Mucosa of descending colon (tissue), 3 donors: ENCODE data around the gene CAMK2D. TPM values are rescaled to one million over a fixed set of nuclear protein-coding genes. Genes with fewer than 3 reads are reported as not detected.

Experiments
- ATAC-seq: fragments of 200-7000 bp; cut with Tn5 transposase; one replicate; pipeline ENCODE4 v1.9.1; 2020; ENCODE audit warnings: mild to moderate bottlenecking, moderate library complexity
- DNase-seq, 3 donors: peaks; one replicate each; pipeline ENCODE4 v3.0.0-alpha.2; 2020
- H3K36me3 ChIP-seq: fragments of 200-600 bp; one replicate; pipeline ENCODE4 v1.8.0; 2021; ENCODE audit warnings: low read depth, mild to moderate bottlenecking
- H3K4me1 ChIP-seq: fragments of 200-600 bp; one replicate; pipeline ENCODE4 v1.8.0; 2021; ENCODE audit warnings: low read depth, mild to moderate bottlenecking
- H3K4me3 ChIP-seq: fragments of 200-600 bp; one replicate; pipeline ENCODE4 v1.8.0; 2021; ENCODE audit warnings: mild to moderate bottlenecking
- H3K9me3 ChIP-seq: fragments of 200-600 bp; one replicate; pipeline ENCODE4 v1.8.0; 2021; ENCODE audit warnings: mild to moderate bottlenecking
- intact Hi-C, 2 donors: fragments of 100-400 bp; cut with DNase I in 1 of 2; cut with micrococcal nuclease in 1 of 2; formaldehyde crosslinking; loops; one replicate each; pipeline versions ENCODE4 v1.11.0 to v1.11.1; 2022; cut with DNase I, micrococcal nuclease
- total RNA-seq, 3 donors: library from RNA; stranded (reverse); fragmentation: NEBNext Ultra II Directional in 2 of 3; extraction: Animal tissue kit (Norgen Biotek cat#: 25700) in 2 of 3; gene quantifications; one replicate each; pipeline versions ENCODE4 v1.2.1 to v1.2.4, GENCODE V29; 2021 to 2023
- TF ChIP-seq, protein P1 (sequence below): fragments of 200-600 bp; IDR thresholded peaks from one replicate; pipeline ENCODE4 v1.8.0; 2022; ENCODE audit warnings: antibody characterized with exemption, mild to moderate bottlenecking
- donor health status: DM: no; HTN: no; CAD: no; lungs with moderate emphysema.
- donor health status: DM: no; HTN: no; CAD: no.
- donor health status: DM: no; HTN: yes; CAD: no.

CAMK2D gene
- total RNA-seq, 3 donors from 2014 or later: 59.8 to 83.0 (median 77.3) TPM

DNA sequence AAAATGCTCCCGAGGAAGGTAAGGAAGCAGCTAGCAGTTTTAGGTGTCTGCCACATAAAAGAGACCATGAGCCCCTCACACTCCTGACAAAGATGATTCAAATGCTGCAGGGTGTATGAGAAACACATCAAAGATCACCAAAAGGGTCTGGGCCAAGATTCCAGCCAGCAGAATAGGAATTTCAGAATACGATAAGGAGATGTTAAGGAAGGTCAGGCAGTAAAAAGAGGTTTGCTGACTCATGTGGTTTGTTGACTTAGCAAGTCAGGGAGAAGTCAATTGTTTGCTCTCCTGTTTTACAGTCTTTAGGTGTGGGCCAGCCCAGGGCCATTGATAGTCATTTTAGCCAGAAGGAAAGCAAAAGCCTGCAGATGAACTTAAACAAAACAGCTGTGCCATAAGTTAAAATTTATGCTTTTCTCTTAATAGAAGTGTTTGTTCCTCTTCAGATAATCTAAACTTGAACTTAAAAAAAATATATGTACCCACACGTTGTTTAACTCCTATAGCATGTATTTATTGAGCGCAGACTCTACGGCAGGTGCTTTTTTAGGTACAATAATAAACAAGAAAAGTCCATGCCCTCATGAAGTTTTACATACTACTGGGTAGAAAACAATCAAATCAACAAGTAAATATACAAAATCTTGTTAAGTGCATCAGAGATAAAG, 115.6 kb downstream of the CAMK2D start:
- Histone ChIP-seq H3K9me3 (no peaks in the 10 kb centered on the region), H3K4me1 (peaks cover 35% of the 10 kb centered on the region), H3K36me3 (no peaks in the 10 kb centered on the region), H3K4me3 (no peak overlapping the region)
- ATAC-seq (peak; percentile 91), DNase-seq (peak in 1 of 3 donors; percentile 72)
- TF ChIP-seq, protein P1, sequence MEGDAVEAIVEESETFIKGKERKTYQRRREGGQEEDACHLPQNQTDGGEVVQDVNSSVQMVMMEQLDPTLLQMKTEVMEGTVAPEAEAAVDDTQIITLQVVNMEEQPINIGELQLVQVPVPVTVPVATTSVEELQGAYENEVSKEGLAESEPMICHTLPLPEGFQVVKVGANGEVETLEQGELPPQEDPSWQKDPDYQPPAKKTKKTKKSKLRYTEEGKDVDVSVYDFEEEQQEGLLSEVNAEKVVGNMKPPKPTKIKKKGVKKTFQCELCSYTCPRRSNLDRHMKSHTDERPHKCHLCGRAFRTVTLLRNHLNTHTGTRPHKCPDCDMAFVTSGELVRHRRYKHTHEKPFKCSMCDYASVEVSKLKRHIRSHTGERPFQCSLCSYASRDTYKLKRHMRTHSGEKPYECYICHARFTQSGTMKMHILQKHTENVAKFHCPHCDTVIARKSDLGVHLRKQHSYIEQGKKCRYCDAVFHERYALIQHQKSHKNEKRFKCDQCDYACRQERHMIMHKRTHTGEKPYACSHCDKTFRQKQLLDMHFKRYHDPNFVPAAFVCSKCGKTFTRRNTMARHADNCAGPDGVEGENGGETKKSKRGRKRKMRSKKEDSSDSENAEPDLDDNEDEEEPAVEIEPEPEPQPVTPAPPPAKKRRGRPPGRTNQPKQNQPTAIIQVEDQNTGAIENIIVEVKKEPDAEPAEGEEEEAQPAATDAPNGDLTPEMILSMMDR: no peak
- intact Hi-C loops: no loop called here

DNA sequence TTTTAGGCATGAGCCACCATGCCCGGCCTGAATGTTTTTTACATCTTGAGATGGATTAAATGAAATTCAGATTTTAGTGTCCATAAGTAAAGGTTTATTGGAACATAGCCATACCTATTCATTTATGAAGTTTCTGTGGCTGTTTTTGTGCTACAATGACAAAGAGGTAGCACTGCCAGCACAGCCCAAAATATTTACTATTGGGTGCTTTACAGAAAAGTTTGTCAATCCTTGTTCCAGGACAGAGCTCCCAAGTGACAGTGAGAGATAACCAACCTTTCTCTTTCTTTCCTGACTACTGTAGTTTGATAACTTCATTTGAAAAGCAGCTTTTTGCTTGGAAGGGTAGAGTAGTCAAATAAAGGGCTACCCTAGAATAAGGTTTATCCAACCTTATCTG, 116.2 kb downstream of the CAMK2D start:
- H3K4me1 ChIP-seq: peaks cover 41% of the 10 kb centered on the region
- H3K4me3 ChIP-seq: no peak overlapping the region
- TF ChIP-seq, protein P1: no peak
- no peaks in the 10 kb centered on the region for H3K36me3 ChIP-seq
- ATAC-seq (no peak), DNase-seq (no peak)
- no peaks in the 10 kb centered on the region for H3K9me3 ChIP-seq
- intact Hi-C loops: no loop called here

DNA sequence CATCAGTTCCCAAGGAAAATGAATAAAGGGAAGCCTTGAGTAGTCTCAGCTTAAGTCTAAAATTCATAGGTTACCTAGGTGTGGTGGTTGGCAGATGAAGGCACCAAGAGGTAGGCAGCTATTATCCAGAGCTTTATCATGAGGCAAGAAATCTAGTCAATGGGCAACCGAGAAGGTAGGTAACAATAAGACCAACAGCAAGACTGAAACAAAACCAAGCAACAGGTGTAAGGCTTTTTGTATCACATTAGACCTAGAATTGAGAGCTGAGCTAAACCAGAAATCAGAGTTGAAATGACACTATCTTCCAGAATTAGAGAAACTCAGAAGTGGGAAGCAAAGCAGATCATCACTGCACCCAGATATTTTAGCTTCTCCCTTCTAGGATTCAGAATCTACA, 117.1 kb downstream of the CAMK2D start:
- Histone ChIP-seq H3K4me1 (peaks cover 50% of the 10 kb centered on the region), H3K36me3 (no peaks in the 10 kb centered on the region), H3K9me3 (no peaks in the 10 kb centered on the region), H3K4me3 (no peak overlapping the region)
- intact Hi-C loops: no loop called here
- DNase-seq: no peak
- no peak for ATAC-seq
- TF ChIP-seq, protein P1: no peak

DNA sequence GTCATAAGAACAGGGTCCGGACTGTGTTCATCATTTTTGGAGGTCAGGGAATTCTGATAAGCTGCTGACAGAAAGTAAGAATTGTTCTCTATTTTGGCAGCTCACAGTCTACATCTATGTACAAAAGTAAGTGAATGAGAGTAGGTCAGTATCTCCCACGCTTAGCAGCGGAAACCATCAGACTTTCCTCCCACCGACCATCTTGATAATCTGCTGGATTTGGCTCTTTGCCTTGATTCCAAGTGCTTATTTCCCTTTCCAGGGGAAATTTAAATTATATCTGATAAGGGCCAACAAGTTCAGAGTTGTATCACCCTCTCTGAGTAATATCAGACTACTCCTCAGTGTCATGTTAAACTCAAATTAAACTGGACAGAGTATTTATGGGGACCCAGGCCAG, 118.0 kb downstream of the CAMK2D start:
- DNase-seq (no peak), ATAC-seq (no peak)
- Histone ChIP-seq H3K36me3 (no peaks in the 10 kb centered on the region), H3K9me3 (no peaks in the 10 kb centered on the region), H3K4me3 (no peak overlapping the region), H3K4me1 (peaks cover 52% of the 10 kb centered on the region)
- intact Hi-C loops: no loop called here
- TF ChIP-seq, protein P1: no peak

DNA sequence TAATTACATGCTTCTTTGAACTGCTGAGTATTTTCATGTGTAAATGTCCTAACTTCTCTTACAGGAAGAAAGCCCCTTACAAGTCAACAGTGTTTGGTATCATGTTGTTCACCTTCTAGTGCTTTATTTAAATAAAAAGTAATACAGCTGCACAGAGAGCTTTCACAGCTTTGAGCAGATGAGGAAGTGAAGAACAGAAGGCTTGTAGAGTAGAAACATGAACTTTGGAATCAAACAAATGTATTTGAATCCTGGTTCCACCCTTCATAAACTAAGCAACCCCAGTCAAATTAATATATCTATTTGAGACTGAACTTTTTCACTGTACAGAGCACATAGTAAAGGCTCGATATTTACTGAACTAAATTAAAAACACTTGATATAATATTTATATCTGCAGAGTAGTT, 120.5 kb downstream of the CAMK2D start:
- ATAC-seq (peak; percentile 77), DNase-seq (no peak)
- intact Hi-C loops: no loop called here
- Histone ChIP-seq H3K36me3 (no peaks in the 10 kb centered on the region), H3K9me3 (no peaks in the 10 kb centered on the region), H3K4me1 (peaks cover 51% of the 10 kb centered on the region), H3K4me3 (no peak overlapping the region)
- TF ChIP-seq, protein P1: no peak

DNA sequence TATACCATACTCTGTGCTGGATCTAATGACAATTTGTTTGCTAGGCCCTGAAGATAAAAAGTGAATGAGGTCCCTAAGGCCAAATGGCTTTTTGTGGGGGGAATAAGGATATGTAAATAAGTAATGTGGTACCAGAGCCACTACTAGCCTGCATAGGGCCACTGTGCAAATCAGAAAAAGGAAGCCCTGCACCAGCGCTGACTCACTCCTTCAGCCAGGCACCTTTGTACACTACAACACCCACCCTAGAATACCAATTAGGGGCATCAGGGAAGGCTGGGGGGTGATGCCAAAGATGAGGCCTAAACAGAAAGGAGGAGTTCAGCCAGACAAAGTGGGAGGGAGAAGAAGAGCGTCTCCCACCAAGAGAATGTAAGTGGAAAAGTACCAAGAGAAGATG, 122.2 kb downstream of the CAMK2D start:
- no peak overlapping the region for H3K4me3 ChIP-seq

More for the DNA sequence above, 122.2 kb downstream of the CAMK2D start:
- ATAC-seq (peak; percentile 66), DNase-seq (peak; percentile 34 to 56 (median 39))
- peaks cover 42% of the 10 kb centered on the region for H3K4me1 ChIP-seq
- H3K36me3 ChIP-seq: no peaks in the 10 kb centered on the region
- intact Hi-C loops: no loop called here
- TF ChIP-seq, protein P1: no peak
- H3K9me3 ChIP-seq: no peaks in the 10 kb centered on the region
